PC-9 (cell line): ENCODE measurements around the gene IL1RAPL1.

Experiments used
- EZH2 ChIP-seq: fragments of 200-600 bp; sonication (generic); IDR thresholded peaks from 2 replicates; pipeline ENCODE4 v1.8.0; 2017; ENCODE audit warnings: antibody characterized with exemption, low read depth
- TF ChIP-seq, protein P1 (sequence below): fragments of 200-600 bp; sonication (generic); conservative IDR thresholded peaks from 2 replicates; pipeline ENCODE4 v1.6.1; 2017; ENCODE audit warnings: mixed run types, antibody characterized with exemption, mild to moderate bottlenecking, moderate library complexity

DNA sequence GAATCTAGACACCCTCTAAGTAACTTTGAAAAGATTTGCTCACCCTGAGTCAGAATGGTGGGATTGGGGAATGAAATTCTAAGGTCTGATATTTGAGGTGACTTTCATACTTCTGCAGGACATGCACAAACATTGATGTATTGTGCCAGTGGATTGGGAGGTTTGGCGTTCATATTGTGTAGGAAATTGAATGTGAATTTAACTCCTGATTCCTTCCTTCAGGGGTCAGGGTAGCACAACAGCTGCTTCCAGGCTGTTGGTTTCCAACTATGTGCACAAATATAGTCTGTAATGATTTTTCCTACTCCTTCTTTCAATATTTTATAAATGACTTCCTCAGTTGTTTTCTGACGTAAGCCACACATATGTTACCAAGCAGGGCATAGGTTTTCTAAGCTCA, 3.1 kb downstream of the IL1RAPL1 start:
- TF ChIP-seq, protein P1, sequence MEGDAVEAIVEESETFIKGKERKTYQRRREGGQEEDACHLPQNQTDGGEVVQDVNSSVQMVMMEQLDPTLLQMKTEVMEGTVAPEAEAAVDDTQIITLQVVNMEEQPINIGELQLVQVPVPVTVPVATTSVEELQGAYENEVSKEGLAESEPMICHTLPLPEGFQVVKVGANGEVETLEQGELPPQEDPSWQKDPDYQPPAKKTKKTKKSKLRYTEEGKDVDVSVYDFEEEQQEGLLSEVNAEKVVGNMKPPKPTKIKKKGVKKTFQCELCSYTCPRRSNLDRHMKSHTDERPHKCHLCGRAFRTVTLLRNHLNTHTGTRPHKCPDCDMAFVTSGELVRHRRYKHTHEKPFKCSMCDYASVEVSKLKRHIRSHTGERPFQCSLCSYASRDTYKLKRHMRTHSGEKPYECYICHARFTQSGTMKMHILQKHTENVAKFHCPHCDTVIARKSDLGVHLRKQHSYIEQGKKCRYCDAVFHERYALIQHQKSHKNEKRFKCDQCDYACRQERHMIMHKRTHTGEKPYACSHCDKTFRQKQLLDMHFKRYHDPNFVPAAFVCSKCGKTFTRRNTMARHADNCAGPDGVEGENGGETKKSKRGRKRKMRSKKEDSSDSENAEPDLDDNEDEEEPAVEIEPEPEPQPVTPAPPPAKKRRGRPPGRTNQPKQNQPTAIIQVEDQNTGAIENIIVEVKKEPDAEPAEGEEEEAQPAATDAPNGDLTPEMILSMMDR: no peak
- TF ChIP-seq EZH2: no peak
